ENCODE data around the gene PYDC1. TPM values are rescaled to one million over a fixed set of nuclear protein-coding genes. Genes with fewer than 3 reads are reported as not detected.

PYDC1 gene
- polyA plus RNA-seq, 1 donor: 0.19 TPM

GRCh38 chr16:31186930-31187807, 29.8 kb downstream of the PYDC1 start:
- DNase-seq: no peak
- 100% methylated on average over 2 of the region's 10 CpGs for WGBS (ENCODE audit: insufficient coverage, low lambda C conversion rate)
- Histone ChIP-seq H3K9me3 (ENCODE audit: control insufficient read depth, low read depth, low read length) (no peaks in the 10 kb centered on the region), H3K27ac (ENCODE audit: low read length) (no peak overlapping the region), H3K4me3 (ENCODE audit: low read length) (no peak overlapping the region), H3K36me3 (ENCODE audit: control insufficient read depth, insufficient read depth, low read length) (peaks cover 99% of the 10 kb centered on the region), H3K27me3 (ENCODE audit: control insufficient read depth, insufficient read depth, low read length) (no peaks in the 10 kb centered on the region), H3K4me1 (ENCODE audit: control insufficient read depth, insufficient read depth, low read length) (peaks cover 6% of the 10 kb centered on the region)

- Histone ChIP-seq H3K27me3 (ENCODE audit: control insufficient read depth, insufficient read depth, low read length) (no peaks in the 10 kb centered on the region), H3K4me1 (ENCODE audit: control insufficient read depth, insufficient read depth, low read length) (peaks cover 7% of the 10 kb centered on the region), H3K4me3 (ENCODE audit: low read length) (no peak overlapping the region), H3K27ac (ENCODE audit: low read length) (no peak overlapping the region), H3K9me3 (ENCODE audit: control insufficient read depth, low read depth, low read length) (no peaks in the 10 kb centered on the region), H3K36me3 (ENCODE audit: control insufficient read depth, insufficient read depth, low read length) (peaks cover 91% of the 10 kb centered on the region)
- DNase-seq: no peak
- WGBS (ENCODE audit: insufficient coverage, low lambda C conversion rate): 83% methylated on average over 4 of the region's 7 CpGs
These were observed 30.8 kb downstream of the PYDC1 start for GRCh38 chr16:31186176-31186575.

- no peak for DNase-seq
- Histone ChIP-seq H3K4me1 (ENCODE audit: control insufficient read depth, insufficient read depth, low read length) (peaks cover 7% of the 10 kb centered on the region), H3K27me3 (ENCODE audit: control insufficient read depth, insufficient read depth, low read length) (no peaks in the 10 kb centered on the region), H3K9me3 (ENCODE audit: control insufficient read depth, low read depth, low read length) (no peaks in the 10 kb centered on the region), H3K27ac (ENCODE audit: low read length) (no peak overlapping the region), H3K36me3 (ENCODE audit: control insufficient read depth, insufficient read depth, low read length) (peaks cover 82% of the 10 kb centered on the region), H3K4me3 (ENCODE audit: low read length) (no peak overlapping the region)
- 50% methylated on average over 1 of the region's 5 CpGs for WGBS (ENCODE audit: insufficient coverage, low lambda C conversion rate)
These were observed 31.6 kb downstream of the PYDC1 start for GRCh38 chr16:31185339-31185738.

- Histone ChIP-seq H3K9me3 (ENCODE audit: control insufficient read depth, low read depth, low read length) (no peaks in the 10 kb centered on the region), H3K36me3 (ENCODE audit: control insufficient read depth, insufficient read depth, low read length) (peaks cover 78% of the 10 kb centered on the region), H3K4me3 (ENCODE audit: low read length) (no peak overlapping the region), H3K4me1 (ENCODE audit: control insufficient read depth, insufficient read depth, low read length) (peaks cover 7% of the 10 kb centered on the region), H3K27me3 (ENCODE audit: control insufficient read depth, insufficient read depth, low read length) (no peaks in the 10 kb centered on the region), H3K27ac (ENCODE audit: low read length) (no peak overlapping the region)
- no peak for DNase-seq
- WGBS (ENCODE audit: insufficient coverage, low lambda C conversion rate): no CpG with 5 or more reads among the region's 14 CpGs
These were observed 32.0 kb downstream of the PYDC1 start for GRCh38 chr16:31184888-31185287.

- peaks cover 11% of the 10 kb centered on the region for H3K4me1 ChIP-seq (ENCODE audit: control insufficient read depth, insufficient read depth, low read length)
- WGBS (ENCODE audit: insufficient coverage, low lambda C conversion rate): 100% methylated on average over 1 of the region's 10 CpGs
- H3K27me3 ChIP-seq (ENCODE audit: control insufficient read depth, insufficient read depth, low read length): no peaks in the 10 kb centered on the region
- H3K27ac ChIP-seq (ENCODE audit: low read length): no peak overlapping the region
- peaks cover 66% of the 10 kb centered on the region for H3K36me3 ChIP-seq (ENCODE audit: control insufficient read depth, insufficient read depth, low read length)
- no peak for DNase-seq
- H3K4me3 ChIP-seq (ENCODE audit: low read length): no peak overlapping the region
- H3K9me3 ChIP-seq (ENCODE audit: control insufficient read depth, low read depth, low read length): no peaks in the 10 kb centered on the region
These were observed 33.2 kb downstream of the PYDC1 start for GRCh38 chr16:31183432-31184428.

GRCh38 chr16:31182391-31182790, 34.5 kb downstream of the PYDC1 start:
- Histone ChIP-seq H3K36me3 (ENCODE audit: control insufficient read depth, insufficient read depth, low read length) (peaks cover 53% of the 10 kb centered on the region), H3K27me3 (ENCODE audit: control insufficient read depth, insufficient read depth, low read length) (no peaks in the 10 kb centered on the region), H3K9me3 (ENCODE audit: control insufficient read depth, low read depth, low read length) (no peaks in the 10 kb centered on the region), H3K4me3 (ENCODE audit: low read length) (peak overlapping the region; percentile 96), H3K27ac (ENCODE audit: low read length) (no peak overlapping the region), H3K4me1 (ENCODE audit: control insufficient read depth, insufficient read depth, low read length) (peaks cover 12% of the 10 kb centered on the region)
- no peak for DNase-seq
- 13% methylated on average over 2 of the region's 7 CpGs for WGBS (ENCODE audit: insufficient coverage, low lambda C conversion rate)

GRCh38 chr16:31181102-31181830, 35.7 kb downstream of the PYDC1 start:
- peak in 1 of 2 donors; percentile 42 for DNase-seq
- Histone ChIP-seq H3K4me1 (ENCODE audit: control insufficient read depth, insufficient read depth, low read length) (peaks cover 12% of the 10 kb centered on the region), H3K4me3 (ENCODE audit: low read length) (peak overlapping the region; percentile 96), H3K27me3 (ENCODE audit: control insufficient read depth, insufficient read depth, low read length) (no peaks in the 10 kb centered on the region), H3K27ac (ENCODE audit: low read length) (peak overlapping the region; percentile 94), H3K9me3 (ENCODE audit: control insufficient read depth, low read depth, low read length) (no peaks in the 10 kb centered on the region), H3K36me3 (ENCODE audit: control insufficient read depth, insufficient read depth, low read length) (peaks cover 41% of the 10 kb centered on the region)
- no CpG with 5 or more reads among the region's 31 CpGs for WGBS (ENCODE audit: insufficient coverage, low lambda C conversion rate)

- WGBS (ENCODE audit: insufficient coverage, low lambda C conversion rate): no CpG with 5 or more reads among the region's 69 CpGs
- DNase-seq: peak; percentile 94 to 95
- H3K4me1 ChIP-seq (ENCODE audit: control insufficient read depth, insufficient read depth, low read length): peaks cover 12% of the 10 kb centered on the region
- H3K27me3 ChIP-seq (ENCODE audit: control insufficient read depth, insufficient read depth, low read length): no peaks in the 10 kb centered on the region
- H3K9me3 ChIP-seq (ENCODE audit: control insufficient read depth, low read depth, low read length): no peaks in the 10 kb centered on the region
- peak within 1 kb of the TSS; percentile 96 for H3K4me3 ChIP-seq (ENCODE audit: low read length)
- peaks cover 28% of the 10 kb centered on the region for H3K36me3 ChIP-seq (ENCODE audit: control insufficient read depth, insufficient read depth, low read length)
- H3K27ac ChIP-seq (ENCODE audit: low read length): peak within 1 kb of the TSS; percentile 94
These were observed 37.0 kb downstream of the PYDC1 start, which contains the start of gene FUS for GRCh38 chr16:31179747-31180459. Gene FUS (plus strand): TSS chr16:31180139. CDS start chr16:31180215, 76 bp downstream.

- peak in 1 of 2 donors; percentile 49 for DNase-seq
- 0% methylated on average over 2 of the region's 27 CpGs for WGBS (ENCODE audit: insufficient coverage, low lambda C conversion rate)
- H3K9me3 ChIP-seq (ENCODE audit: control insufficient read depth, low read depth, low read length): no peaks in the 10 kb centered on the region
These were observed 37.7 kb downstream of the PYDC1 start for GRCh38 chr16:31179219-31179746.

More at GRCh38 chr16:31179219-31179746, 37.7 kb downstream of the PYDC1 start:
- Histone ChIP-seq H3K4me1 (ENCODE audit: control insufficient read depth, insufficient read depth, low read length) (peaks cover 12% of the 10 kb centered on the region), H3K27me3 (ENCODE audit: control insufficient read depth, insufficient read depth, low read length) (no peaks in the 10 kb centered on the region), H3K27ac (ENCODE audit: low read length) (peak overlapping the region; percentile 94), H3K36me3 (ENCODE audit: control insufficient read depth, insufficient read depth, low read length) (peaks cover 23% of the 10 kb centered on the region), H3K4me3 (ENCODE audit: low read length) (peak overlapping the region; percentile 96)

All from large intestine (tissue), 3 donors.